MM.1S (cell line): ENCODE measurements around the gene RHOT1.

ENCODE experiments used
- EZH2phosphoT487 ChIP-seq: fragments of 300-600 bp; sonication (generic); IDR thresholded peaks from 2 replicates; pipeline ENCODE4 v1.6.1; 2018; ENCODE audit warnings: antibody characterized with exemption, low read length
- TF ChIP-seq, protein P1 (sequence below): fragments of 300-600 bp; sonication (generic); IDR thresholded peaks from 2 replicates; pipeline ENCODE4 v1.5.1; 2016; ENCODE audit warnings: antibody characterized with exemption, low read length, mixed read lengths

DNA sequence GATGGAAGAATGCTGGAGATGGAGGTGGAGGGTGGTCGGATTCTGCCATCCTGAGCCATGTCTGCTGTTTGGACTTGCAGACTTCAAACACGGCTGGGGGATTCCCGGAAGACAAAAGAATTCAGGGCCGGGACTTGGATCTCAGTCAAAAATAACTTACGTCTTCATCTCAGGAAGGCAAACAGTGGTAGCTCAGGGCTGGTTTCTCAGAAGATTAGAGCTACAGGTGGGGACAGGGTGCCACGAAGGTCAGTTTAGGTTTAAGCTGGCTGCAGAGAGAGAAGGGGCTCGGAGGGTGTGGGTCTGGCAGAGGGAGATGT is 119.1 kb downstream of the RHOT1 start:
- TF ChIP-seq, protein P1, sequence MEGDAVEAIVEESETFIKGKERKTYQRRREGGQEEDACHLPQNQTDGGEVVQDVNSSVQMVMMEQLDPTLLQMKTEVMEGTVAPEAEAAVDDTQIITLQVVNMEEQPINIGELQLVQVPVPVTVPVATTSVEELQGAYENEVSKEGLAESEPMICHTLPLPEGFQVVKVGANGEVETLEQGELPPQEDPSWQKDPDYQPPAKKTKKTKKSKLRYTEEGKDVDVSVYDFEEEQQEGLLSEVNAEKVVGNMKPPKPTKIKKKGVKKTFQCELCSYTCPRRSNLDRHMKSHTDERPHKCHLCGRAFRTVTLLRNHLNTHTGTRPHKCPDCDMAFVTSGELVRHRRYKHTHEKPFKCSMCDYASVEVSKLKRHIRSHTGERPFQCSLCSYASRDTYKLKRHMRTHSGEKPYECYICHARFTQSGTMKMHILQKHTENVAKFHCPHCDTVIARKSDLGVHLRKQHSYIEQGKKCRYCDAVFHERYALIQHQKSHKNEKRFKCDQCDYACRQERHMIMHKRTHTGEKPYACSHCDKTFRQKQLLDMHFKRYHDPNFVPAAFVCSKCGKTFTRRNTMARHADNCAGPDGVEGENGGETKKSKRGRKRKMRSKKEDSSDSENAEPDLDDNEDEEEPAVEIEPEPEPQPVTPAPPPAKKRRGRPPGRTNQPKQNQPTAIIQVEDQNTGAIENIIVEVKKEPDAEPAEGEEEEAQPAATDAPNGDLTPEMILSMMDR = no peak
- TF ChIP-seq EZH2phosphoT487 = no peak
